Stimulated activated naive CD8-positive, alpha-beta T cell treated with anti-CD3 and anti-CD28 coated beads, Interleukin-15, Interleukin-2, amounts not matched to agents 100 U/mL and 50 U/mL, for 24 hours (primary cell): Measurements from ENCODE around the gene ERN1.

Experiments
- ATAC-seq: fragments of 150-1000 bp; cut with Tn5 transposase; one replicate; pipeline ENCODE4 v1.10.0; 2021
- DNase-seq: peaks from one replicate; pipeline ENCODE4 v3.0.0; 2021

ERN1 gene

DNA sequence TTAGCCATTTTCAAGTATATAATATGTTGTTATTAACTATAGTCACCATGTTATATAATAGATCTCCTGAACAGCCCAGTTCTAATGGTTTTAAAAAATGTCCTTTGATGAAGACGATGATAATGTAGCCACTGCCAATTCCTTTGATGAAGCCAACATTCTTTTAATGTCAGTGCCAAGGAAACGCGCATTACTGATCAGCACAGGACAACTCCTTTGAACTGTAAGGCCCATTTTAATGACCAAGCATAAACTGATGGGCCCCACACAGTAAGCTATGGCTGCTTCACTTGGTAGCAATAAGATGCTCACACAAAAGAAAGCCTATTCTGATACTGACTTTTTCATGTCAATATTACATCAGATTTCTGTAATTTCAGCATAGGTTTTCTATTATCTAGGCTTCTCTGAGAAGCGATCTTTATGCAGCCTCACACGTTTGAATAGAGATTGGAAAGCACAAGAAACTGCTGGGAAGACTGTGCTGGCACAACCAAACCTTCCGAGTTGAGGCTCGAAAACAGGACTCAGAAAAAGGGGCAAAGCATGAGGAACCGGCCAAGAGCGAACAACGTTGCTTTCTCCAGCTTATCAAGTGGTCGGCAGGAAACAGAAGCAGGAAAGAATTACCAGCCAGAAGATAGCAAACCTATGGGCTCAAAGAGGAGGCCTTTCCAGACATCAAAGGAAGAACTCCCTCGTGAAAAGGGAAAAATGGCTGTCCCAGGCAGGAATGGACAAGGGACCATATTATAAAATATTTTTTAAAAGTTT is 19.4 kb downstream of the ERN1 start:
- DNase-seq = no peak
- ATAC-seq = no peak

DNA sequence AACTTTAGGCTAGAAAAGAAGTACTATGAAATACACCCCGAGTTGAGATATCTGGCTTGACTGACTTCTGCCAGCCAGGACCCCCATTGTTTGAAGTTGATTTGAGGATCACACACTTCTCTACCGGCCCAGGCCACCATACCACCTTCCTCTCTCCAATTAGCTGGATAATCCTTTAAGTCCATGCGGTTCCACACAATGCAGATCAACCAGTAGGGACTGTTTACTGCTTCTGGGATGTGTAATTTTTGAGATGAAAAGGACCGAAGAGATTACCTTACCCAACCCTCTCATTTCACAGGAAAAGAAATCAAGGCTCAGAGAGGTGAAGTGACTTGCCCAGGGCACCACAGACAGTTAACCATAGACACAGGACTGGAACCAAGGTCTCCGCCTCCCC is 20.5 kb downstream of the ERN1 start:
- DNase-seq (no peak), ATAC-seq (no peak)

DNA sequence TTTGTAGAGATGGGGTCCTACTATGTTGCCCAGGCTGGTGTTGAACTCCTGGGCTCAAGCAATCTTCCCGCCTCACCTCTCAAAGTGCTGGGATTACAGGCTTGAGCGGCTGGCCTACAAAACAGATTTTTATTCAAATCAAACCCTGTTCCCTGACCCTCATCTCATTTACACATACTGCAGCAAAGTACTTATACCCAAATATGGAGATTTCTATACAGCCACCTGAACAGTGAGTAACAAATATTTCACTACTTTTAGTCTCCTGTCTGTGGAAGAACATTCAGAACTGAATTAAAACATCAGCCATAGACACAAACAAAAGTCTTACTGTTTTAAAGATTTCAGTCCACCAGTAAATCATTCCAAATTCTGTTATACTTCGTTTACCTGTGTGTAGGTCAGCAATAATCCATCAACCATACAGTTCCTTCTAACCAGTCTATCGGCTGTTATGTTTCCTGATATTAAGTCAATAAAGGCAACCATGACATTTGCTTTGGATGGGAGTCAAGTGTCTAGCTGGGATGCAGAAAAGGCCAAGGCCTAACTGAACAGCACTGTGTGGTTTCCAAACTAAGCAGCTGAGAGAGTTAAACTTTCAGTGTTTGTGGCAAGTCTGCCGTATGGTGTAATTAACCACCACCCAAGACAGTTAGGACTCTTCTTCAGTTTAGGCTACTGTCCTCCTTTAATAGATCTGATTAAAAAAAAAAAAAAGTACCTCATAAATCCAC is 22.3 kb downstream of the ERN1 start:
- no peak for ATAC-seq
- no peak for DNase-seq

DNA sequence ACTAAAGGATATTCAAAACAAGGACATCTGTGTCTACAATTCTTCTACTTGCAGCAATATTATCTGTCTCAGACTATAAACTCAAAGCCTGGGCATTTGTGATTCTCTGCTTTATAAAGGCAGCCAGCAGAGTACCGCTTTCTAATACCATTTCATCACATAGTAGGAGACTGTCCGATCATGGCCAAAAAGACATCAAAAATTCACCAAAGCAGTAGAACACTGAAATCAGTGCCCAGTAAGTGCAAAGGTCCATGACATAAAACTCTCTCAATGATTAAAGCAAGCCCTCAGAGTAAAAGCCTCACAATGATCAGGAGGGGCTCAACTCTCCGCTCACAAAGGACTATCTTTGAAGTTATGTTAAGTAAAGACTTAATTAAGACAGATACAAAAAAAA is 23.0 kb downstream of the ERN1 start:
- DNase-seq (no peak), ATAC-seq (no peak)

DNA sequence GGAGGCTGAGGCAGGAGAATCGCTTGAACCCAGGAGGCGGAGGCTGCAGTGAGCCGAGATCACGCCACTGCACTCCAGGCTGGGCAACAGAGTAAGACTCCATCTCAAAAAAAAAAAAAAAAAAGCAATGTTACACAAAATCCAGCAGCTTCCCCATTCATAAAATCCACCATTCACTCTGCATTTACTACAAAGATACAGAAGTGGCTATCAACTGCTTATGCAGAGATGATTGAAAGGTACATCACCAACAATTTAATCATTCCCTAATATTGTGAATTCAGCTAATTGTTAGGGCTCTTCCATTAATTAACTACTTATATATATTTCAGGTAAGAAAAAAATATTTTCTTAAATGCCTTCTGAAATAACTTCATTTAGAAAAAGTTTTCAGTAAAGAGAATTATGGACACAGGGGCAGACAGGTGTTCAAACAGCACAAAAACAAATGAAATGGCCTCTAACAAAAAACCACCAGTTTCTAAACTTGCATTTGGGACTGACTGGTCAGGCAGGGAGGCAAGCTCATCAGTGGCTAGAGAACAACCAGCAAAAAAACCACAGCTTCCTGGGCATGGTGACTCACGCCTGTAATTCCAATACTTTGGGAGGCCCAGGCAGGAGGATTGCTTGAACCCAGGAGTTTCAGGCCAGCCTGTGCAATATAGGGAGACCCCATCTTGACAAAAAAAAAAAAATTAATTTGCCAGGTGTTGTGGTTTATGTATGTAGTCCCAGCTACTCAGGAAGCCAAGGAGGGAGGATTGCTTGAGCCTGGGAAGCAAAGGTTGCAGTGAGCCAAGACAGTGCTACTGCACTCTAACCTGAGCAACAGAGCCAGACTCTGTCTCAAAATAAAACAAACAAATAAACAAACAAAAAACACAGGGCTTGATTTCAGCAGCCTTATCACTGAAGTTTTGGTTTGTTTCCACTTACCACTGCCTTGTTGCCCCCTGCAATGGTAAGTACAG is 26.3 kb downstream of the ERN1 start:
- no peak for ATAC-seq
- no peak for DNase-seq

DNA sequence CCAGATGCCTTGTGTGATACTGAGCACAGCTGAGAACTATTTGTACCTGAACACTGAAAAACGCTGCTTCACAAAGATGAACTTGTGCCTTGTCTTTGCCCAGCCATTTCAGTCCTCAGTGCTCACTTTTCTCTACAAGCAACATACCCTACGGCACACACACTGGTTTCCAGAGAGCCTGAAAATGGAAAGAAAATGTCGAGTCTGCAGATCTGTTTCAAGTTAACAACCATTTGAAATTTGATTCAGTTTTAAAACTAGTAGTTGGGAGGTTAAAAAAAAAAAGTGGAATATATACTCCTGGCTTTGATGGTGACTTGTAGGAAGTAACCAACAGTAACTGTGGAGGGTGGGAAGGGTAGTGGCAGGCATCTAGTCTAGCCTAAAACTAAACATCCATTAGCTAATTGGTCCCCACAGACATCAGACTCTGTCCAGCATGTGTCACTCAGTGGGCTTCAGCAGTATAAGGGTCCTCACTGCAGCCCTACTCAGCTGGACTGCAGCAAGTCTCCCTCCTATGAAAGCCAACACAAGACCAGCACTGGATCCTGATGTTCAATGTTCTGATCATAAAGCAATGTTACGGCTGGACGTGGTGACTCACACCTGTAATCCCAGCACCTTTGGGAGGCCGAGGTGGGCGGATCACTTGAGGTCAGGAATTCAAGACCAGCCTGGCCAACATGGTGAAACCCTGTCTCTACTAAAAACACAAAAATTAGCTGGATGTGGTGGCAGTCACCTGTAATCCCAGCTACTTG is 27.1 kb downstream of the ERN1 start:
- ATAC-seq (no peak), DNase-seq (no peak)

DNA sequence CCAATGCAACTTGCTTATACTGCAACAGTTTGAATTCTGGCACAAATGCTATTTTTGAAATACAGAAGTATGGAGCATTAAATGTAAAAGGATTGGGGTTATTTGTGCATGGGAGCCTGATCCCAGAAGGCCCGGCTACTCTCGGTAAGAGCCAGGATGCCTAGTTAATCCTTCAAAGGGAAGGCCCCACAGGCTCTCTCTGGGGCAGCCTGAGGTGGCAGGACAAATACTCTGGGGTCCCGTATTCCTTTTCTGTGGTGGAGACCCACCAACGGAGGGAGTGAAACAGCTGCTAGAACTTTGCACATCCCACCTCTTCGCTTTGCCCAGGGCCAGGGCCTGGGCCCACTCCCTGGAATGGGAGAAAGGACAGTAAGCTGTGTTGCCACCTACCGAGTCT is 30.4 kb downstream of the ERN1 start:
- DNase-seq (no peak), ATAC-seq (no peak)

DNA sequence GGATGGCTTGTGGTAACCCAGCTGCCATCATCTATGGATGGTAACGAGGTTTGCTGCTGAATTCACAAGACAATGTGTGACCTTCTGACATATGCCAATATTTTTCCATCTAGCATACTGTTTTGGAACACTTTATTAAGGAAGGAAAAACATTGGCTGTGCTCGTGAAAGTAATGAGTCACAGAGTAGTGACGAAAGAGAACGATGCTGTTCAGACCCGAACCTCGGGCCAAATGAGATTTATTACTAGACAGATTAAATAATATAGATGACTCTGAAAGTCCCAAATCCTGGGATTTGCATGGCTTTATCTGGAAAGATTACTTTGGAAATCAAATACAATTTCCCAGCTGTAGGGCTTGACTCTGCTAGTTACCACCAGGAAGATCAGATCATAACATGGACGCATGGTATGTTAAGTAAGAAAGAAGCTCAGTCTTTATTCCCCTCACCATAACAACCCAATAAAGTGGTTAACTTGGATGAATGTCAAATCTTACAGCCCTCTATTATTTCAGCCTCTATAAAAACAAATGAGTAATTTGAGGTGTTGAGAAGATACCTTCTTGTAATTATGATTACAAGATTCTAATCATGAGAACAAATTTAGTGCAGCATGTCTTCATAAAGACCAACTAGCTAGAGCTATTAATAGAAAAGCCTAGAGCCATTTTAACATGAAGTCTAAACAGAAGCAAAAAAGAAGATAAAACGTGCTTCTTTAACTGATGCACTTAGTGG is 32.6 kb downstream of the ERN1 start:
- DNase-seq (no peak), ATAC-seq (peak; percentile 26)

DNA sequence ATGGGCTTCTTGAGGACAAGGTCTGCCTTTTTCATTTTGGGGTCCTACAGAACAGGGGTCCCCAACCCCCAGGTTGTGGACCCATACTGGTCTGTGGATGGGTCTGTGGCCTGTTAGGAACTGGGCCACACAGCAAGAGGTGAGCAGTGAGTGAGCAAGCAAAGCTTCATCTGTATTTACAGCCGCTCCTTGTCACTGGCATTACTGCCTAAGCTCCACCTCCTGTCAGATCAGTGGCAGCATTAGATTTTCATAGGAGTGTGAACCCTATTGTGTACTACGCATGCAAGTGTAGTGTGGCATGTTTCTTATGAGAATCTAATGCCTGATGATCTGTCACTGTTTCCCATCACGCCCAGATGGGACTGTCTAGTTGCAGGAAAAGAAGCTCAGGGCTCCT is 33.9 kb downstream of the ERN1 start:
- DNase-seq (no peak), ATAC-seq (no peak)

DNA sequence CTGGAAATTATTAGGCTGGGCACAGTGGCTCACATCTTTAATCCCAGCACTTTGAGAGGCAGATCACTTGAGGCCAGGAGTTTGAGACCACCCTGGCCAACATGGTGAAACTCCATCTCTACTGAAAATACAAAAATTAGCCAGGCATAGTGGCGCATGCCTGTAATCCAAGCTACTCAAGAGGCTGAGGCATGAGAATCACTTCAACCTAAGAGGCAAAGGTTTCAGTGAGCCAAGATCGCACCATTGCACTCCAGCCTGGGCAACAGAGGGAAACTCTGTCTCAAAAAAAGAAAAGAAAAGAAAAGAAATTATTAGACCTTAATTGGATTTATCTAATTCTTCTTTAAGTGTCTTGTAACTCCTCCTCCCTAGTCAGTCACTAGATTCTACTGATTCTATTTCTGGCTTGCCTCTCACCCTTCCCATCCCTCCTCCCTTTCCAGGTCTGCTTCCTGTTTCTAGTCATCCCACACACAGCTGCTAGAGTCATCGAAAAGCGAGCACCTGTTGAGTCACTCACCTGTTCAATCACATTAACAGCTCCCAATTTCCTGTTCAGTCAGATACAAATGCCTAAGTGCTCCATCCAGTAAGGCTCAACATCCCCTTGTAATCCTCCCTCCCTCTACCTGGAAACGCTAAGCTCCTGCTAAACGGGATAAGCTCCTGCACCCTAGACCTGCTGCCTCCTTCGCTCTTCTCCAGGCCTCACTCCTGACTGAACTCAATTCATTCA is 34.6 kb downstream of the ERN1 start:
- ATAC-seq = no peak

DNA sequence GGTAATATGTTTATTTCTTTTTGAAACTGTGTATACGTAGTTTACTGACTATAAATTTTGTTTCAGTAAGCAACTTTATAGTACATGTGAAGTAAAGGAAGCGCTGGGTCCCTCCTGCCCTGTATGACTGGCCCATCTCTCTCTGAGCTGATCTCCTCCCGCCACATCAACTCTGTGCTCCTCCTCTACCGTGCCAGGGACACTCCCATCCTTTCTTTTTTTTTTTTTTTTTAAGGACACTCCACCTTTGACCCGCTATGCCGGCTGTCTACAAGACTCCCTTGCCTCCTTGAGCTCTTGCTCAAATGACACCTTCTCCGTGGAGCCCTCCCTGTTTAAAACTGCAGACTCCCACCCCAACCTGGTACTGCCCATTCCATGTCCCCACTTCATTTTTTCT is 35.5 kb downstream of the ERN1 start:
- ATAC-seq = no peak
- no peak for DNase-seq

More for the DNA sequence above, 34.6 kb downstream of the ERN1 start:
- no peak for DNase-seq

DNA sequence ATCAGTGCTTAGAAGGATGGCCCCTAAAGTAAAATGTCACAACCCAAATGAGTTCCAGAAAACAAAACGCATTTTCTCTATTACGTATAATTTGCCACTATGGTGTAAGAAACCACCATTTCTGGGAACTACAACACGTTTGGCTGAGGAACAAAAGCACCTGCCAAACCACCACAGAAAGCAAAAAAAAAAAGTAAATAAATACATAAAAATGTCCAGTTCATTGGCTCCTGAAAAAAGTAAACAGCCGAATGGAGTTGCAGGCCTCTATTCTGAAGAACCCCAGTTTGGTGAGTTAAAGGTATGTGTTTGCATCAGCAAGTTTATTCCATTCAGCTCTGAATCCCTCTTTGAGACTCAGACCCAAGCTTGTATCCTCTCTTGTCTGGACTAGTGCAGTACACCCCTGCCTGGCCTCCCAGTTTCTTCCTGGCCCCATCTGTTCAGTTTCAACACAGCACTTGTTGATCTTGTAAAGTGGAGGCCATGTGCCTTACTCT is 36.9 kb downstream of the ERN1 start:
- no peak for ATAC-seq
- DNase-seq = no peak

DNA sequence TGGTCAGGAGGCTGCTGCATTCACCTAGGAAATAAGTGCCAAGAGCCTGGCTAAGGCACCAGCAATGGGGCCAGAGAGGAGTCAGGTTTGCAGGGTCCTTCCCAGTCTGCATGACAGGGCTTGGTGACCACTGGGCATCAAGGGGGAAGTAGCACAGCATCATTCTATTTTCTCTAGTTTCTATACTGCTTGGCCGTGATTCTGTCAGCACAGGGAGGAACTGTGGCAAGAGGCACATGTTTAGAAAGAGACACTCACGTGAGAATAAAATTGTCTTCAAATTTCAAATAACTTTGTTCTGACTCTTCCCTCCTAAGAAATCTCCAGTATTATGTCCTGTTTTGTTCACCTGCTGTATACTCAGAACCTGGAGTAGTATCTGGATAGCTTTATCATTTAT is 37.8 kb downstream of the ERN1 start:
- no peak for ATAC-seq
- no peak for DNase-seq

DNA sequence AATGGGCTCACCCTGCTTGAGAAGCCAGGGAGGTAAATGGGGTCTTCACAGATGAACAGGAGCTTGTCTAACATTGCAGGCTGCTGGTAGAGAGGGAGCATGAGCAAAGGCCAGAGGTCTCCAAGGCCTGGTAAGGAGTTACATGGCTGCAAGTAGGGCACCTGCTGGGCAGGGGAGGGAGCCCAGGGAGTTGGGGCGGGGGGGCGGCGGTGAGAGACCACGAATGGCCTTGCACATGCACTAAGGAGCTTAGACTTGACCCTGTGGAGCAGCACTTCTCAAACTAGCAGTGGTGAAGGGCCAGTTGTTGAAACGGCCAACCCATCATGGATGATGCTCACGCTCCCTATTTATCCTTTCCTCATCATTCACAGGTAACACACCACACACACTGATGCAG is 38.4 kb downstream of the ERN1 start:
- ATAC-seq (no peak), DNase-seq (no peak)

DNA sequence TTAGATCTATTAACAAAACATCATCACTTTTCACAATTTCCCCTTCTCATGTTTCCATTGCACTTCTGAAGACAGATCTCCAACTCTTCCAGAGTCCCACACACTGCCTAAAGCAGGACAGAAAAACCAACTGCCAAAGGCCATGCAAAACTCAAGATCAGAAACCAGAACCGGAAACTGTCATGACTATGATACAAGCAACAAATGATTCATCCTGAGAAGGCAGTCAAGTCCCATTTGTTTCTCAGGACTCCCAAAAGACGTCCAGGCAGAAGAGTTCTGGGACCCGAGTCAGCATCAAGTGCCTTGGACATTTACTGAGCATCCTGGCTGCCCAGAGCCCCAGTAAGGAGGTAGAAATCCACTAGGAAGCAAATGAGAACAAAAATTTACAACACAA is 38.8 kb downstream of the ERN1 start:
- ATAC-seq (peak; percentile 71), DNase-seq (no peak)

DNA sequence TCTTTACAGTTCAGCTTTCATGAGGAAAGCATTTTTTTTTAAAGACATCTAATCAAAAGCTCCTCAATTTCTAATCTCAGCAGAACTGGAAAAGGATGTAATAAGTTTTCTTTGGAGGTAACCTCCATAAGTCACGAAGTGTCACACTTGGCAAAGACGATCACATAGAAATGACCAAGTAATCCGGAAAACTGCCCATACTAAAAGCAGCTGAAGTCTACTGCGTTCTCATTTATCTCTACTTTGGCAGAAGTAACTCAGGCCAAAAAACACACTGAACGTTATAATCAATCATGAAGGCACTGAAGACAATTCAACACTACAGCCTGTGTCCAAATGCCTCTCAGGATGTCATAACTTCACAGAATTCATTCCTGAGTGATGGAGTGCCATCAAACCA is 39.8 kb downstream of the ERN1 start:
- no peak for ATAC-seq
- no peak for DNase-seq

DNA sequence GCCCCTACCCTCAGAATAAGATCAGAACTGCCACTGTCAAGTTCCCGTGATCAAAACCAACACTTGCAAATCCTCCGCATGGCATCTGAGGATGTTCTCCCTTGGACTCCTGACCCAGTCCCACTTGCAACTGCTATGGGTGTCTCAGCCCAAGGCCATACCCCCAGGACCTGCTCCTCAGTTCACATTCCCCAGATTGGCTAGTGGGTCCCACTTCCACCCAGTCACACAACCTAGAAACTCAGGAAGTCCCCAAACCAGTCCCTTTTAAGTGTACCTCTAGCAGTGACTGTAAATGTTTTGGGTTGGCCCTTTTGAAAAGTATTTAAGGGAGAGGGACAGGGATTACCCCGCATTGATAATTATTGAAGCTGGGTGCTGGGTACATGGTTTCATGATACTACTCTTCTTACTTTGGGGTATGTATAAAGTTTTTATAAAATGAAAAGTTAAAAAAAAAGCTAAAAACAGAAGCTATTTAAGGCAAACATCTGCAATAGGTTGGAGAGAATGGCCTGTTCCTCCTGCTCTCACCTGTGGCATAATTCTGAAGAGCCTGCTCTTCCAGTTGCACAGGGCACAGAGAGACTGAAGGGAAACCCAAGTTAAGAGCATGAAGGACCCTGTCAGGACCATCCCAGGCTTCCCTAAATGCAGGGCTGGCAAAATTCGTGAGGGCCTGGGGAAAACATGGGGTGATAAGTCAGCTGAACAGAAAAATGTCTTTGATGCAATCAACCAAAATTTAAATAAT is 42.5 kb downstream of the ERN1 start:
- ATAC-seq = no peak
- DNase-seq = no peak

DNA sequence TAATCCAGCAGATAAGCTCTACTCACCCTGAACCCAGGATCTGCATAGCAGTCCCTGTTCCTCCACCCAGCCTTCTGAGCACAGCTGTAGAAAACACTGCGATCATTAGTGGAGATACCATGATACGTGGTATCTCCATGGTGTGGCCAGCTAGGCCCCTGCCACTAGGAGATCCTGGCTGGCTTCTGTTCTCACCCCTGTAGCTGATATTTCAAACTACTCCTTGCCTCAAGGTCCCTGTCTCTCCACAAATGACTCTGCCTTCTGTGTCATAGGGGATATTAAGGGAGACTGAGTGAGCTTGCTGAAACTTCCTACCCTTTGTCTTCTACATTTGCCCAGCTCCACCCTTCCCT is 44.3 kb downstream of the ERN1 start:
- ATAC-seq = no peak

DNA sequence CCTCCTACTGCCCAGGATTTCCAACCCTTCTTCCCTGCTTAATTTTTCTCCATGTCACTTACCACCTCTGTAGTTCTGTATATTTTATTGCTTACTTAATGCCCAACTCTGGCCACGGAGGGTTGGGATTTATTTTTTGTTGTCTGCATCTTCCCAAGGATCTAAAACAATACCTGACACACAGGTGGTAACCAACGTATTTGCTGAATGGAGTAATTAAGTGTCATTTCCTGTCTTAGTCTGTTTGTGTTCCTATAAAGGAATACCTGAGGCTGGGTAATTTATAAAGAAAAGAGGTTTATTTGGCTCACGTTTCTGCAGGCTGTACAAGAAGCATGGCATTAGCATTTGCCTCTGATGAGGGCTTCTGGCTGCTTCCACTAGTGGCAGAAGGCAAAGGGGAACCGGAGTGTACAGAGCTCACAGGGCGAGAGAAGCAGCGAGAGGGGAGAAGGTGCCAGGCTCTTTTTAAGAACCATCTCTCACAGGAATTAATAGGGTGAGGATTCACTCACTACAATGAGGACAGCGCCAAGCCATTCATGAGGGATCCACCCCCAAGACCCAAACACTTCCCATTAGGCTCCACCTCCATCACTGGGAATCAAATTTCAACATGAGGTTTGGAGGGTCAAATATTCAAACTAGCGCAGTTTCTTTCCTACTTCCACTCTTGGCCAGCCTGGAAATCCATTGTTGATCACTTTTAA is 44.8 kb downstream of the ERN1 start:
- no peak for ATAC-seq
- DNase-seq = no peak

More for the DNA sequence above, 44.3 kb downstream of the ERN1 start:
- no peak for DNase-seq
